ENCODE results near the gene LRBA. TPM values are rescaled to one million over a fixed set of nuclear protein-coding genes. Genes with fewer than 3 reads are reported as not detected.

The LRBA gene
- total and polyA plus RNA-seq, 9 donors = 9.7 to 49.2 (median 30.4) TPM

DNA sequence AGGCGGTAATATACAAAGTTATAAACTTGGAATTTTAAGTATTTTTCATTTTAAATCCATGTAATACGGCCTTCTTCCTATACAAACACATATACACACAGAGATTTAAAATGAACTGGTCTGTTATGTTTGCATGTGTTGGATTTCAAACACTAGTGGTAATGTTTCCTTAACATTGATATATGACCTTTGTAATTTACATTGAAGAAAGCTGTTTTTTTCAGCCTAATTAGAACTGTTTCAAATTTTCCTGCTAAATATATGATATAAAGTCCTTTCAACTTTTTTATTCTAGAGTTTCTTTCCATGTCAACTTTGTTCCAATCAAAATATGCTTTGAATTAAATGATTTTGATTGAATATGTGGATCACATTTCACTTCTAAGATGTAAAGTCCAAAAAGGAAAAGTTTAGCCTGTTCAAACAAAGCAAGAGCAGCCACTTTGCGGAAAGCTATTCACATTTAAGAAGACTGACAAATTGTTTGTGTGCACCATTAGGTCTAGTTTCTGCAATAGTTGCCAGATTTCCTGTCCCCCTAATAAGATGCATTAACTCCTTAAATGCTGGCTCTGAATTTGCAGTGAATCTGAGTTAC, 659.1 kb downstream of the LRBA start:
- TF ChIP-seq, protein P1, sequence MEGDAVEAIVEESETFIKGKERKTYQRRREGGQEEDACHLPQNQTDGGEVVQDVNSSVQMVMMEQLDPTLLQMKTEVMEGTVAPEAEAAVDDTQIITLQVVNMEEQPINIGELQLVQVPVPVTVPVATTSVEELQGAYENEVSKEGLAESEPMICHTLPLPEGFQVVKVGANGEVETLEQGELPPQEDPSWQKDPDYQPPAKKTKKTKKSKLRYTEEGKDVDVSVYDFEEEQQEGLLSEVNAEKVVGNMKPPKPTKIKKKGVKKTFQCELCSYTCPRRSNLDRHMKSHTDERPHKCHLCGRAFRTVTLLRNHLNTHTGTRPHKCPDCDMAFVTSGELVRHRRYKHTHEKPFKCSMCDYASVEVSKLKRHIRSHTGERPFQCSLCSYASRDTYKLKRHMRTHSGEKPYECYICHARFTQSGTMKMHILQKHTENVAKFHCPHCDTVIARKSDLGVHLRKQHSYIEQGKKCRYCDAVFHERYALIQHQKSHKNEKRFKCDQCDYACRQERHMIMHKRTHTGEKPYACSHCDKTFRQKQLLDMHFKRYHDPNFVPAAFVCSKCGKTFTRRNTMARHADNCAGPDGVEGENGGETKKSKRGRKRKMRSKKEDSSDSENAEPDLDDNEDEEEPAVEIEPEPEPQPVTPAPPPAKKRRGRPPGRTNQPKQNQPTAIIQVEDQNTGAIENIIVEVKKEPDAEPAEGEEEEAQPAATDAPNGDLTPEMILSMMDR (IDR thresholded peaks at IDR 0.05) = no peak
- TF ChIP-seq POLR2A (IDR thresholded peaks at IDR 0.05) (no peak), EP300 (IDR thresholded peaks at IDR 0.05) (no peak)
- no peak for DNase-seq
- Histone ChIP-seq H3K27me3 (no peaks in the 10 kb centered on the region), H3K27ac (no peak overlapping the region), H3K36me3 (no peaks in the 10 kb centered on the region), H3K4me1 (ENCODE audit: insufficient read depth) (peaks cover 1% of the 10 kb centered on the region), H3K9me3 (no peaks in the 10 kb centered on the region), H3K4me3 (no peak overlapping the region)
- intact Hi-C loops (cut with DNase I) = no loop called here
- WGBS, 3 donors = 96 to 97% (median 97%) methylated on average over 3 of the region's 3 CpGs

DNA sequence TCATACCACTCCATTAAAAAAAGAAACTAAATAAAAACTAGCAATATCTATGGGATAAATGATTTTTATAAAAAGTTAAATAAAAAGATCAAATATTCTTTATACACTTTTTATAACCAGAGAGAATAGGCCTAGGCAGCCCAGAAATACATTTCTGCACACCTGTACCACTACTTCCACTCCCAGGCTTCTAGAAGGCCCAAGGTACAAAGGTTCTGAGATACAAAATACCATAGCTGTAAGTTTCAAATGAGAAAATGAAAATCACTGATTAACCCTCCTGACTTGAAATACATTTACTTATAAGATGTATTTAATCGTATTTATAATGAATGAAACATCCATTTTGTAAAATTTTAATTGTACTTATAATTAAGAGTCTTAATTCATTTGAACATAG, 659.7 kb downstream of the LRBA start:
- Histone ChIP-seq H3K36me3 (no peaks in the 10 kb centered on the region), H3K4me3 (no peak overlapping the region), H3K27me3 (no peaks in the 10 kb centered on the region), H3K9me3 (no peaks in the 10 kb centered on the region), H3K27ac (no peak overlapping the region), H3K4me1 (ENCODE audit: insufficient read depth) (no peaks in the 10 kb centered on the region)
- DNase-seq = no peak
- TF ChIP-seq, protein P1 (IDR thresholded peaks at IDR 0.05) = no peak
- TF ChIP-seq POLR2A (IDR thresholded peaks at IDR 0.05) (no peak), EP300 (IDR thresholded peaks at IDR 0.05) (no peak)
- 98 to 100% (median 98%) methylated on average over 1 of the region's 1 CpG for whole genome bisulfite sequencing, 3 donors
- intact Hi-C loops (cut with DNase I) = no loop called here

DNA sequence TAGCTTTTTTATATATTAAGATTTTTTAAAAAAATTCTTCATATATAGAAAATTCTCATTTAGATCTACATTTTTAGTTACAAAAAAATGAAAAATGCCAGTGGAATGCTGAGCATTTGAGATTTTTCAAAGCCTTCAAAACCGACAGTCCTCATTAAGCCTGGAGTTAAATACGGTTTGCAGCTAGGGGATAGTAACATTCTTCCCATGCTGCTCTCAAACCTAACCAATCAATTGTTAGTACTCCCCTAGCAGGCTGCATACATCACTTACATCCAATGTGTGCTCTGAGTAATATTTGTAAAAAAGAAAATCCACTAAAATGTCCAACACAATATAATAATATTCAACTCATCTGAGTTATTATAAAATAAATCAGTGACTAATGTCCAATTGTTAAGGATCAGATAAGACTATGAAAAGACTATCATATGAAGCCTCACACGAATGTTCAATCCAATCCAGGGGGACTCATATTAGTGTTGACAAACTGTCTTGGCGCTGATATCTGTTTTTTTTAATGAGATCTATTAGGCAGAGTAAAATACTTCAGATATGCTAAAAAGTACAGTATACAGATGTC, 660.8 kb downstream of the LRBA start:
- TF ChIP-seq, protein P1 (IDR thresholded peaks at IDR 0.05) = no peak
- TF ChIP-seq EP300 (IDR thresholded peaks at IDR 0.05) (no peak), POLR2A (IDR thresholded peaks at IDR 0.05) (no peak)
- Histone ChIP-seq H3K27me3 (no peaks in the 10 kb centered on the region), H3K4me3 (no peak overlapping the region), H3K4me1 (ENCODE audit: insufficient read depth) (no peaks in the 10 kb centered on the region), H3K27ac (no peak overlapping the region), H3K36me3 (no peaks in the 10 kb centered on the region), H3K9me3 (no peaks in the 10 kb centered on the region)
- WGBS, 3 donors = 90 to 91% (median 91%) methylated on average over 4 of the region's 4 CpGs
- no peak for DNase-seq
- intact Hi-C loops (cut with DNase I) = no loop called here

DNA sequence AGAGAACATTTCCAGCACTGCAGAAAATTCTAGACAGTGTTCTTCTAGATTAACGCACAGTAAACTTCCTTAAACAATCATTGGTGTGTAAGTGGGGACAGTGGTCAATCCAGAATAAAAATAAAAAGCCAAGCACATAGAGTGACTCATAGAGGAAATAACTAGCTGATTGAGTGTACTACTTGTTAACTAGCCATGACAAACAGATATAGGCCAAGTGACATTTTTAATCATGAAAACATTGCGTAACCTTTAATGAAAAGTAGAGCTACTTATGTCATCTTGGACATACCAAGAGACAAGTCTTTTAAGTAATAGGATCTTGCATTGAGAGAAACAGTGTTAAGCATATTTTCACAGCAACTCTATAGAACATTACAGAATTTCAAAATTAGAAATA, 667.0 kb downstream of the LRBA start:
- TF ChIP-seq EP300 (IDR thresholded peaks at IDR 0.05) (no peak), POLR2A (IDR thresholded peaks at IDR 0.05) (no peak)
- TF ChIP-seq, protein P1 (IDR thresholded peaks at IDR 0.05) = no peak
- H3K4me1 ChIP-seq (ENCODE audit: insufficient read depth) = no peaks in the 10 kb centered on the region

More for the DNA sequence above, 667.0 kb downstream of the LRBA start:
- no peaks in the 10 kb centered on the region for H3K36me3 ChIP-seq
- intact Hi-C loops (cut with DNase I) = no loop called here
- WGBS, 3 donors = 92 to 98% (median 95%) methylated on average over 2 of the region's 2 CpGs
- H3K27me3 ChIP-seq = no peaks in the 10 kb centered on the region
- H3K27ac ChIP-seq = no peak overlapping the region
- H3K9me3 ChIP-seq = no peaks in the 10 kb centered on the region
- no peak overlapping the region for H3K4me3 ChIP-seq
- no peak for DNase-seq

Measured in ovary (tissue), 9 donors.